ENCODE results near the gene TPP2.

TPP2 gene

GRCh38 chr13:102593466-102593865, 3.3 kb upstream of the TPP2 start:
- H3K27ac ChIP-seq: peak overlapping the region; percentile 61
- no peaks in the 10 kb centered on the region for H3K27me3 ChIP-seq
- H3K4me1 ChIP-seq (ENCODE audit: control insufficient read depth in 1 of 2, insufficient read depth in 1 of 2, low read depth in 1 of 2, low read length in 1 of 2): peaks cover 39 to 43% of the 10 kb centered on the region in 2 experiments
- no peaks in the 10 kb centered on the region for H3K9me3 ChIP-seq
- H3K36me3 ChIP-seq: no peaks in the 10 kb centered on the region
- H3K4me3 ChIP-seq (ENCODE audit: low read depth in 1 of 2, low read length in 1 of 2): no peak overlapping the region
- no peak for TF ChIP-seq CTCF (IDR thresholded peaks at IDR 0.05)

DNA sequence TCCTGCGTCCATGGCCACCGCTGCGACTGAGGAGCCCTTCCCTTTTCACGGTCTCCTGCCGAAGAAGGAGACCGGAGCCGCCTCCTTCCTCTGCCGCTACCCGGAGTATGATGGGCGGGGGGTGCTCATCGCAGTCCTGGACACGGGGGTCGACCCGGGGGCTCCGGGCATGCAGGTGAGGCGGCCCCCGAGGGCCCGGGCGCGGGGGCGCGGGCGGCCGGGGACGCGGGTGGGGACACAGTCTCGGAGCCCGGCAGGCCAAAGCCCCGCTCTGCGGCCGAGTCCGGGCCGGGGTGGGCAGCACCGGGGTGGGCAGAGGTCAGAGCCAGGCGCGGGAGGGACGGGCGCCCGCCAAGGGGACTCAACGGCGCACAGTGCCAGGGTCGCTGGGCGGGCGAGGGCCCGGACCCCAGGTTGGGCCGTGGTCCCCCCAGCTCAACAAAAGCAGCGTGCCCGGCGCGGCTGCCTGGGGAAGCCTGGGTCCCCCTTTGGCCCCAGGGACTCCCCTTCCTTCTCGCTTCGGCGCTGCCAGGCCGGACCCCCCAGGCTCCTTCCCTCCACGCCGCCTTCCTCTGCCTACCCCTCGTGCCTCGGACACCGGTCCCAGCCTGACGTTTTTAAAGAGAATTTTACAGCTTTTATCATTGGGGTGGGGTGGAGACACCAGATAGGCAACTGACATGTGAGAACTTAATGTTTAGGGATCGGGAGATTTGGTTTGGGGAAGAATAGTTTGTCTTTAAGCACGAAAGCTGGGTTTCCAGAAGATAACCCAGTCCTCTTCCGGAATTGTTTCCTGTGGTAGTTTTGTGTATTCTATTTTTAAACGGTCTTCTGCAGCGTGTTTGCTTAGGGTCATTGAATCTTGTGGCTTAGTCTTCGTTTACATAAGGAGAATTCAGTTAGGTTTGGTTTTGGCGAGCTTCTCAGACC, 509 bp downstream of the TPP2 start:
- Histone ChIP-seq H3K36me3 (no peaks in the 10 kb centered on the region), H3K27me3 (no peaks in the 10 kb centered on the region), H3K27ac (peak overlapping the region; percentile 91), H3K4me3 (ENCODE audit: low read depth in 1 of 2, low read length in 1 of 2) (peak overlapping the region; percentile 78 to 88), H3K9me3 (no peaks in the 10 kb centered on the region), H3K4me1 (ENCODE audit: control insufficient read depth in 1 of 2, insufficient read depth in 1 of 2, low read depth in 1 of 2, low read length in 1 of 2) (peaks cover 38 to 48% of the 10 kb centered on the region in 2 experiments)
- no peak for TF ChIP-seq CTCF (IDR thresholded peaks at IDR 0.05)

DNA sequence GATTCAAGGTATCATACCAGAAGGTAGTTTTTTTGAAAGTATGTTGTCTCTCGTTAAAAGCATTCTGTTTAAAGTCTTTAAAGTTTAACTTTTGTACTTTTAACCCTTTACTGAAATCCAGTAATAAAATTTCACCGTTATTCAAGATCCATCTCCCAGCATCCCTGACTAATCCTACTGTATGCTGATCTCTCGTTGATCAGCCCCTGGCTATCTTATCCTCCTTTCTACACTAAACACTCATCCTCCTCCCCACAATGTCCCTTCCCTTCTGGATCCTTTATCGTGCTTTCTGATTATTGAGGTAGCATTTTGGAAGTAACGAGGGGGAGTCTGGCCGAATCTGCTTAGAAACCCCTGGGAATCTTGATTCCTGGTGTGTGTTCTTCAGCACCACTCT, 1.3 kb downstream of the TPP2 start:
- peak overlapping the region; percentile 78 to 88 for H3K4me3 ChIP-seq (ENCODE audit: low read depth in 1 of 2, low read length in 1 of 2)
- H3K27me3 ChIP-seq: no peaks in the 10 kb centered on the region
- H3K4me1 ChIP-seq (ENCODE audit: control insufficient read depth in 1 of 2, insufficient read depth in 1 of 2, low read depth in 1 of 2, low read length in 1 of 2): peaks cover 30 to 40% of the 10 kb centered on the region in 2 experiments
- no peak for TF ChIP-seq CTCF (IDR thresholded peaks at IDR 0.05)
- H3K27ac ChIP-seq: no peak overlapping the region
- no peaks in the 10 kb centered on the region for H3K9me3 ChIP-seq
- no peaks in the 10 kb centered on the region for H3K36me3 ChIP-seq

DNA sequence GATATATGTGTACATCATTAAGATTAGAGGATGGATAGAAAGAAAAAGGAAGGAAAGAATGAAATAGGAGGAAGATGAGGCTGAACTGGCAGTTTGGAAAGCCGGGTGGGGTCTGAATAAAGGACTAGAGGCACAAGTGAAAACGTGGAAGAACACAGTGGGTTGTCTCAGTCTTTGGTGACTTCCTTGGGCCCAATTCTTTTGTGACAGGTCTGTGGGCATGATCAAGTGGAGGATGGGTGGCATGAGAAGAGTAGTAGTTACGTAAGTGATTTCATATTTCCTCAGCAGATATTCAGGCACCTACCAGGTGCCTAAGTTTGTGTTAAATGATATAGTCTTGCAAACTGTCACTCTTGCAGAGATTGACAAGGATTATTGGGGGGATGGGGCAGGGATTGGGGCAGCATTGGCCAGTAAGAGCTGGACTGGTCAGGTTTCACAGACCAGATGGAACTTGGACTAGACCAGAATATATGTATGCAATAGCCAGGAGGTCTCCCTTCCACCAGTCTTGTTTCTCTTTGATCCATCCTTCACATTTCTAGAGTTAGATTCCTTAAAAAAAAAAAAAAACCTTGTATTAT, 2.7 kb downstream of the TPP2 start:
- H3K27ac ChIP-seq: no peak overlapping the region
- H3K9me3 ChIP-seq: no peaks in the 10 kb centered on the region
- no peak for TF ChIP-seq CTCF (IDR thresholded peaks at IDR 0.05)
- no peaks in the 10 kb centered on the region for H3K27me3 ChIP-seq
- no peaks in the 10 kb centered on the region for H3K36me3 ChIP-seq
- H3K4me3 ChIP-seq (ENCODE audit: low read depth in 1 of 2, low read length in 1 of 2): no peak overlapping the region
- H3K4me1 ChIP-seq (ENCODE audit: control insufficient read depth in 1 of 2, insufficient read depth in 1 of 2, low read depth in 1 of 2, low read length in 1 of 2): peaks cover 29 to 39% of the 10 kb centered on the region in 2 experiments

GRCh38 chr13:102606537-102607309, 9.9 kb downstream of the TPP2 start:
- Histone ChIP-seq H3K9me3 (no peaks in the 10 kb centered on the region), H3K27me3 (no peaks in the 10 kb centered on the region), H3K4me3 (ENCODE audit: low read depth in 1 of 2, low read length in 1 of 2) (no peak overlapping the region), H3K36me3 (peaks cover 19% of the 10 kb centered on the region), H3K27ac (no peak overlapping the region), H3K4me1 (ENCODE audit: control insufficient read depth in 1 of 2, insufficient read depth in 1 of 2, low read depth in 1 of 2, low read length in 1 of 2) (peaks cover 0 to 6% of the 10 kb centered on the region in 2 experiments)
- TF ChIP-seq CTCF (IDR thresholded peaks at IDR 0.05): no peak
